ENCODE measurements around the gene KIF1A.
"Not testable (repeated sequence)": the region's sequence is repeated elsewhere in the genome, so short reads cannot be mapped to it uniquely, and the experiment has no call there.

KIF1A gene

GRCh38 chr2:240675345-240675744, 144.7 kb downstream of the KIF1A start:
- not testable (repeated sequence) for DNase-seq

GRCh38 chr2:240674461-240675184, 145.4 kb downstream of the KIF1A start:
- not testable (repeated sequence) for DNase-seq

- DNase-seq = no peak
Measured at GRCh38 chr2:240672701-240673190, 147.3 kb downstream of the KIF1A start.

- DNase-seq = no peak
Measured at GRCh38 chr2:240672076-240672700, 147.8 kb downstream of the KIF1A start.

GRCh38 chr2:240670950-240671349, 149.1 kb downstream of the KIF1A start:
- no peak for DNase-seq

- no peak for DNase-seq
Measured at GRCh38 chr2:240670402-240670801, 149.6 kb downstream of the KIF1A start.

GRCh38 chr2:240664622-240665021, 155.4 kb downstream of the KIF1A start:
- DNase-seq = no peak
